ENCODE results near the gene C2CD4A.

C2CD4A gene

DNA sequence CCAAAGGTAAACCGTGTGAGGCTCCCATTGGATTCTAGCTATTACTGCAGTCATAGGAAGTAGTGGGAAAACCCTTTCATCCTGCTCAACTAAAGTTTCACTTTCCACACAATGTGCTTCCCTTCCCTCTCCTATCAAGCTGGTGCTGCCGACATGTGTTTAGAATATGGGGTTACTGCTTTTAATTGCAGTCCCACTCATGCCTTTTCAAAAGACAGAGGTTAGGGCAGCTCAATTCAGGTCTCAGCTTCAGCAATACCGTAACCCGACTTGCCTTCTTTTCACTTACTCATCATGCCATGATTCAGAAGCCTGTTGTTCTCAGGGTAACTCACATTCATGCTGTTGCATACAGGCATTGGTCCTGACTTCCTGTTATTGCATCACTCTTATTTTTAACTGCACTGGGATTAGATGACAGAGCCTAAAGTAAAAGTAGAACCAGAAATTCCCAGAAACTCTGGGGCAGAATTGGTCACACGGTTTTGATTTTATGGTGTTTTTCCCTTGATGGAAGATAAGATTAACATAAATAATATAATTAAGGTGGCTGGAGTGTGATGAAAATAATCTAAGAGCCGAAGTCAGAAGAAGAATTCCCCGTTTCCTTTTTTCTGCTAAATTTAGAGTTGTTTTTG lies 52.6 kb downstream of the C2CD4A start:
- H3K27ac ChIP-seq = no peak overlapping the region
- no peak for TF ChIP-seq CTCF (conservative IDR thresholded peaks at IDR 0.05)

DNA sequence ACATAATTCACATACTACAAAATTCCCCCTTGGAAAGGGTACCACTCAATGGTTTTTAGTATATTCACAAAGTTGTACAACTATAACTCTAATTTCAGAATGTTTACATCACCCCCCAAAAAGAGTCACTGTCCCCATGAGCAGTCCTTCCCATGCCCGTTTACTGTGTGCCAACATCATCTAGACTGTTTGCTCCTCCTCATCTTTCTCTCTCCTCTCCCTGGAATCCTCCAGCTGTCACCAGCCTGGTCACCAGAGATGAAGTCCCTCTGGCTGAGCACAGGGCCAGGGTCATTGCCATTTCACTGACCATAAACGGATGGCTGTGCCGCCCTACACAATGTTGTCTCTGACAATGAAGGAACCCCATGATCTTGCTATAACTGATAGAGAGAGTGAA lies 53.1 kb downstream of the C2CD4A start:
- no peak overlapping the region for H3K27ac ChIP-seq
- no peak for TF ChIP-seq CTCF (conservative IDR thresholded peaks at IDR 0.05)
